ENCODE data around the gene IL20RA.

The IL20RA gene

DNA sequence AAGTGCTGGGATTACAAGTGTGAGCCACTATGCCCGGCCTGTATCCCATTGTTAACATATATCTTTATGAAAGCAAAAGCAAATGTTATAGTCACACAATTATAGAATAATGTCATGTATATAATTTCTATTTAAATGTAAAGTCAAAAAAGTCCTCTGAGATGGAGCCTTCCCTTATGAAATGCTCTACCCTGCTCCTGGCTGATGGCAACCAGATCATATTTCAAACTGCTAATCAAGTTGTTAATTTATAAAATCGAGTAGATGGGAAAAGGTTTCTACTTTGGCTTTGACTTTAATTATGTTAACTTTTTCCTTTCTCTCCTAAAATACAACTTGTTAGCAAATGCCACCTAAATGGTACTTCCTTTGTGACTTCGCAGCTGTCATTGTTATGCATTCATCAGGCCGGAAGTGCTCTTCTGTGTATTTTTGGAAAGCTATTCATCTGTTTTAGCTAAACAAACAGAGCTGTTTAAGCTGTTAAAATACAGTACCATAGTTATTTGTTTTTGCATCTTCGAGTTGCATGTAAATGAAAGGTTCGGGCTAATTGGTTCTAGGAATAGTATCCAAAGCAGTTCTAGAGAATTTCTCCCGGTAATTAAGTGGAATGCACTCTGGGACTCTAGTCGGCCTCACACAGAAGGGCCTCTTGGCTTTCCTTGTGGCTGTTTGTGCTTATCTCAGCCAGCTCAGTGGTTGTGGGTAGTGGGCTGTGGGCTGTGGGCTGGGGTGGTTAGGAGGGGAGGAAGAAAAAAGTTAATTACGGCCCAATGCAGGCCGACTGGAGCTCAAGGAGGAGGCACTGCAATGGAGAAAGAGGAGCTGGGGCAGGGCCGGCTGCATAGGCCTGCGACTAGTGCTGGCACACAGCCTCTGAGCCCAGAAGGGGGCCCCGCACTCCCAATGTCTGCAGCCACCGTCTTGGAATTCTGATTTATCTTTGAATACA, 87.9 kb downstream of the IL20RA start:
- no peak overlapping the region for H3K4me3 ChIP-seq (ENCODE audit: low read depth, low read length)
- TF ChIP-seq, protein P1, sequence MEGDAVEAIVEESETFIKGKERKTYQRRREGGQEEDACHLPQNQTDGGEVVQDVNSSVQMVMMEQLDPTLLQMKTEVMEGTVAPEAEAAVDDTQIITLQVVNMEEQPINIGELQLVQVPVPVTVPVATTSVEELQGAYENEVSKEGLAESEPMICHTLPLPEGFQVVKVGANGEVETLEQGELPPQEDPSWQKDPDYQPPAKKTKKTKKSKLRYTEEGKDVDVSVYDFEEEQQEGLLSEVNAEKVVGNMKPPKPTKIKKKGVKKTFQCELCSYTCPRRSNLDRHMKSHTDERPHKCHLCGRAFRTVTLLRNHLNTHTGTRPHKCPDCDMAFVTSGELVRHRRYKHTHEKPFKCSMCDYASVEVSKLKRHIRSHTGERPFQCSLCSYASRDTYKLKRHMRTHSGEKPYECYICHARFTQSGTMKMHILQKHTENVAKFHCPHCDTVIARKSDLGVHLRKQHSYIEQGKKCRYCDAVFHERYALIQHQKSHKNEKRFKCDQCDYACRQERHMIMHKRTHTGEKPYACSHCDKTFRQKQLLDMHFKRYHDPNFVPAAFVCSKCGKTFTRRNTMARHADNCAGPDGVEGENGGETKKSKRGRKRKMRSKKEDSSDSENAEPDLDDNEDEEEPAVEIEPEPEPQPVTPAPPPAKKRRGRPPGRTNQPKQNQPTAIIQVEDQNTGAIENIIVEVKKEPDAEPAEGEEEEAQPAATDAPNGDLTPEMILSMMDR (IDR thresholded peaks at IDR 0.05; ENCODE audit: borderline replicate concordance, insufficient read depth, low read depth, low read length): no peak

DNA sequence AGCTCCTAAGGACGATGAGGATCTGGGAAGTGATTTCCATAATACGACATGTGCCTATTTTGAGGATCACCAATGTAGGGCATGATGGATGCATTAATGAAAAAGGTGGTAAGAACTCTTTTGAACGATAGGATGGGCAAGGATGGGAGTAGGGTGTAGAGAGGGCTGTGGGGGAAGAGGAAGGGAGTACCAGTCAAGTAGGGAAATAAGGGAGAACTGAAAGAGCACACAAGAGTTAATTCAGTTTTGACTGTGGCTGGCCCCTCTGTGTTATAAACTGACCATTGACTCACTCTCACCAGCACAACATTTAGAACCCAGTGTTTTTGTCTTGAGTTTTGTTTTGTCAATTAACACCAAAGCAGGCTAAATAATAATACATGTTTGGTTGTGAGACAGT, 89.6 kb downstream of the IL20RA start:
- no peak overlapping the region for H3K4me3 ChIP-seq (ENCODE audit: low read depth, low read length)
- TF ChIP-seq, protein P1 (IDR thresholded peaks at IDR 0.05; ENCODE audit: borderline replicate concordance, insufficient read depth, low read depth, low read length): no peak

DNA sequence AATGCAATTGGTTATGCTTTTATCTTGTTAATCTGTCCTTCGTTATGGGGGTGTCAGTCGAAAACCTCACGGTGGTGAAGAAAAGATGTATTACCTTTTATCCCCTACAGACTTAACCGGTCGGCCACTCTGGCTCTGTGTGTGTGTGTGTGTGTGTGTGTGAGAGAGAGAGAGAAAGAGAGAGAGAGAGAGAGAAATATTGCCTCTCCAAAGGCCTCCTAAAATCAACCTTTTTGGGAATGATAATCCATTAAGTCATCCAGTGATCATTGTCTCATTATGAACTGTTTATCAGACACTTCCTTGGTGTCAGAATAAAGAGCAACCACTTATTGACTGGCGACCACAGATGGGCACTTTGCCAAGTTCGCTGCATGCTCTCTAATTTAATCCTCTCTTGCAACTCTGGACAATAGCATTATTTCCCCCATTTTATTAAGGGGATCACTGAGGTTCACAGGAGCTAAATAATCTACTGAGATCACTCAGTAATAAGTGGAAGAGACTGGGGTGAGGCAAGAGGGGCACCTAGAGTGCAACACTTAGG, 92.0 kb downstream of the IL20RA start:
- TF ChIP-seq, protein P1 (IDR thresholded peaks at IDR 0.05; ENCODE audit: borderline replicate concordance, insufficient read depth, low read depth, low read length): no peak
- no peak overlapping the region for H3K4me3 ChIP-seq (ENCODE audit: low read depth, low read length)

DNA sequence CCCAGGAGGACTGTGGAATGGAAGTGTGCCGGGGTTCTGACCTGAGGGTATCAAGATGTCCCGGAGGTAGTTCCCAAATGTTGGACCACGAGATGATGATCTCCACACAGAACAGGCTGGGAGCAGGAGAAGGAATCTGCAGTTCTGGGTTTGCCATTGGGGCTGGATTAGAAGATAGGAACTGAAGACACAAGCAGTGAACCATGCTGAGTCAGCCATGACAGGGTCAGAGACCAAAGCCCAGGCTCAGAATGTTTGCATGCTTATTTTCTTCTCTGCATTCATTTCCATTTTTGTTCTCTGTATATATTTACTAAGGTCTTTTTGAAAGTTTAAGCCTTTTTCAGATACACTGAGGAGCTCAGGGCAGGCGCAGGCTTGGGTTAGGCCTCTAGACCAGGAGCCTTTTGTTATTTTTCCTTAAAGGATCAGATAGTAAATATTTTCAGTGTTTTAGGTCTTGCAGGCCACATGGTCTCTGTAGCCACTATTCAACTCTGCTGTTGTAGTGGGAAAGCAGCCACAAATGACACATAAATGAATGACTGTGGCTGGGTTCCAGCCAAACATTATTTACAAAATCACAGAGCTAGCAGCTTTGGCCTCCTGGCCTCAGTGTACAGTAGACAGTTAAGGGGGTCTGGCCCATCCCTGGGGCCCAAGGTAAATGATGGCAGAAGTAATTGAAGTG, 94.2 kb downstream of the IL20RA start:
- TF ChIP-seq, protein P1 (IDR thresholded peaks at IDR 0.05; ENCODE audit: borderline replicate concordance, insufficient read depth, low read depth, low read length): no peak
- no peak overlapping the region for H3K4me3 ChIP-seq (ENCODE audit: low read depth, low read length)

All from GM12875 (cell line).